ENCODE data around the gene DAZAP1. TPM values are rescaled to one million over a fixed set of nuclear protein-coding genes. Genes with fewer than 3 reads are reported as not detected.

DAZAP1 gene
- total RNA-seq, 4 donors from 2014 or later, result 34.4 to 77.3 (median 67.7) TPM

GRCh38 chr19:1366296-1366695 is 41.1 kb upstream of the DAZAP1 start:
- H3K27ac ChIP-seq, result no peak overlapping the region
- no peaks in the 10 kb centered on the region for H3K9me3 ChIP-seq
- no peak for DNase-seq
- peaks cover 0 to 8% of the 10 kb centered on the region in 2 donors for H3K4me1 ChIP-seq
- H3K4me3 ChIP-seq (replicated peaks in 1 of 3), result no peak overlapping the region
- H3K36me3 ChIP-seq, result peaks cover 31 to 42% of the 10 kb centered on the region in 2 donors
- H3K27me3 ChIP-seq, result no peaks in the 10 kb centered on the region
- intact Hi-C loops (cut with DNase I), result no loop called here
- 92 to 97% methylated on average over 10 of the region's 10 CpGs for WGBS, 2 donors
- TF ChIP-seq, protein P1, sequence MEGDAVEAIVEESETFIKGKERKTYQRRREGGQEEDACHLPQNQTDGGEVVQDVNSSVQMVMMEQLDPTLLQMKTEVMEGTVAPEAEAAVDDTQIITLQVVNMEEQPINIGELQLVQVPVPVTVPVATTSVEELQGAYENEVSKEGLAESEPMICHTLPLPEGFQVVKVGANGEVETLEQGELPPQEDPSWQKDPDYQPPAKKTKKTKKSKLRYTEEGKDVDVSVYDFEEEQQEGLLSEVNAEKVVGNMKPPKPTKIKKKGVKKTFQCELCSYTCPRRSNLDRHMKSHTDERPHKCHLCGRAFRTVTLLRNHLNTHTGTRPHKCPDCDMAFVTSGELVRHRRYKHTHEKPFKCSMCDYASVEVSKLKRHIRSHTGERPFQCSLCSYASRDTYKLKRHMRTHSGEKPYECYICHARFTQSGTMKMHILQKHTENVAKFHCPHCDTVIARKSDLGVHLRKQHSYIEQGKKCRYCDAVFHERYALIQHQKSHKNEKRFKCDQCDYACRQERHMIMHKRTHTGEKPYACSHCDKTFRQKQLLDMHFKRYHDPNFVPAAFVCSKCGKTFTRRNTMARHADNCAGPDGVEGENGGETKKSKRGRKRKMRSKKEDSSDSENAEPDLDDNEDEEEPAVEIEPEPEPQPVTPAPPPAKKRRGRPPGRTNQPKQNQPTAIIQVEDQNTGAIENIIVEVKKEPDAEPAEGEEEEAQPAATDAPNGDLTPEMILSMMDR (IDR thresholded peaks at IDR 0.05), result no peak
- no peak for TF ChIP-seq POLR2A (IDR thresholded peaks at IDR 0.05)

GRCh38 chr19:1366899-1367870 is 40.2 kb upstream of the DAZAP1 start:
- Histone ChIP-seq H3K27me3 (no peaks in the 10 kb centered on the region), H3K27ac (no peak overlapping the region), H3K36me3 (peaks cover 31 to 46% of the 10 kb centered on the region in 2 donors), H3K4me1 (peaks cover 0 to 3% of the 10 kb centered on the region in 2 donors), H3K9me3 (no peaks in the 10 kb centered on the region), H3K4me3 (replicated peaks in 1 of 3) (no peak overlapping the region)
- no peak for TF ChIP-seq POLR2A (IDR thresholded peaks at IDR 0.05)
- TF ChIP-seq, protein P1 (IDR thresholded peaks at IDR 0.05), result no peak
- 85 to 89% methylated on average over 24 to 33 of the region's 35 CpGs for WGBS, 2 donors
- intact Hi-C loops (cut with DNase I), result no loop called here
- no peak for DNase-seq

DNA sequence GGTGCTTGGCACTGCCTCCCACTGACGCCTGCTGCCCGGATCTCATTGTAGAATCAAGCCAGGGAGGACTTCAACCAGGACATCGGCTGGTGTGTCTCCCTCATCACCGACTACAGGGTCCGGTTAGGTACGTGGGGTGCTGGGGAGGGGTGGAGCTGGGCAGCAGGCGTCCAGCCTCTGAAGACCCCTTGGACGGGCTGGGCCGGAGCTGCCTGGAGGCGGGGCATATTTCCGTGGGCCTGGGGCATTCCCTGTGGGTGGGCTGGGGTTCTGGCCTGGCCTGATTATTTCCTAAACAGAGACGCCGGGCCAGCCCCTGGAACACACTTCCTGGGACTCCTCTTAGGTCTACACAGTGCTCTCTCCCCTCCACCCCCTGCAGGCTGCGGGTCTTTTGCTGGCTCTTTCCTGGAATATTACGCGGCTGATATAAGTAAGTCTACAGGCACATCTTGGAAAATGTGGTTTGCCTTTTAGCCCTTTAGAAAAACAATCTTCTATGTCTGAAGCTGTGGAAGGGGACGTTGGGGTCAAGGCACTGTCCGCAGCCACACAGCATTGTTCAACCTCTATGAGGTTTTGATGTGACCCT is 38.1 kb upstream of the DAZAP1 start:
- intact Hi-C loops (cut with DNase I), result no loop called here
- no peak for TF ChIP-seq POLR2A (IDR thresholded peaks at IDR 0.05)
- TF ChIP-seq, protein P1 (IDR thresholded peaks at IDR 0.05), result no peak
- DNase-seq, result no peak
- H3K27ac ChIP-seq, result no peak overlapping the region
- H3K36me3 ChIP-seq, result peaks cover 26 to 57% of the 10 kb centered on the region in 2 donors
- H3K27me3 ChIP-seq, result no peaks in the 10 kb centered on the region
- H3K9me3 ChIP-seq, result no peaks in the 10 kb centered on the region
- H3K4me1 ChIP-seq, result no peaks in the 10 kb centered on the region
- no peak overlapping the region for H3K4me3 ChIP-seq (replicated peaks in 1 of 3)
- 97 to 98% methylated on average over 9 to 17 of the region's 18 CpGs for WGBS, 2 donors

- Histone ChIP-seq H3K36me3 (peaks cover 26 to 58% of the 10 kb centered on the region in 2 donors), H3K4me3 (replicated peaks in 1 of 3) (no peak overlapping the region), H3K27ac (peak overlapping the region in 1 of 3 donors; percentile 17), H3K27me3 (no peaks in the 10 kb centered on the region), H3K9me3 (no peaks in the 10 kb centered on the region), H3K4me1 (no peaks in the 10 kb centered on the region)
- intact Hi-C loops (cut with DNase I), result no loop called here
- DNase-seq, result peak; percentile 87 to 89
- no peak for TF ChIP-seq POLR2A (IDR thresholded peaks at IDR 0.05)
- TF ChIP-seq, protein P1 (IDR thresholded peaks at IDR 0.05), result no peak
- 64 to 85% methylated on average over 20 to 21 of the region's 52 CpGs for WGBS, 2 donors
Measured at GRCh38 chr19:1370579-1371361, 36.6 kb upstream of the DAZAP1 start.
